GM10266 (cell line): ENCODE results near the gene ZFHX2.

Experiments
- DNase-seq: peaks from one replicate; pipeline ENCODE4 v3.0.0; 2012; ENCODE audit errors: extremely low spot score
- CTCF ChIP-seq: IDR thresholded peaks from 2 replicates; pipeline ENCODE4 v1.5.1; 2012; ENCODE audit warnings: mild to moderate bottlenecking, low read depth; ENCODE audit not compliant: control insufficient read depth, insufficient read depth; ENCODE audit errors: missing control alignments

Gene ZFHX2

GRCh38 chr14:23513005-23513817, 38.4 kb downstream of the ZFHX2 start:
- TF ChIP-seq CTCF, result no peak
- no peak for DNase-seq

GRCh38 chr14:23512156-23512555, 39.4 kb downstream of the ZFHX2 start:
- DNase-seq, result no peak
- TF ChIP-seq CTCF, result no peak

- no peak for DNase-seq
- no peak for TF ChIP-seq CTCF
Observed at GRCh38 chr14:23494223-23494622, 57.3 kb downstream of the ZFHX2 start.

- no peak for DNase-seq
- TF ChIP-seq CTCF, result no peak
Observed at GRCh38 chr14:23492618-23493272, 58.8 kb downstream of the ZFHX2 start.

- no peak for DNase-seq
- no peak for TF ChIP-seq CTCF
Observed at GRCh38 chr14:23487216-23487615, 64.3 kb downstream of the ZFHX2 start.

GRCh38 chr14:23486036-23486435, 65.5 kb downstream of the ZFHX2 start:
- no peak for DNase-seq
- TF ChIP-seq CTCF, result no peak

- TF ChIP-seq CTCF, result no peak
- DNase-seq, result no peak
Observed at GRCh38 chr14:23485326-23485725, 66.2 kb downstream of the ZFHX2 start.
